NB4 (cell line): Measurements from ENCODE around the gene ASIC1.

Experiments used
- MYC ChIP-seq: IDR thresholded peaks from 2 replicates; pipeline ENCODE4 v1.6.1; 2011; ENCODE audit warnings: low read depth, low read length
- POLR2A ChIP-seq: IDR thresholded peaks from 2 replicates; pipeline ENCODE4 v1.6.1; 2011; ENCODE audit warnings: mild to moderate bottlenecking; ENCODE audit not compliant: insufficient read length; ENCODE audit errors: extremely low read depth

DNA sequence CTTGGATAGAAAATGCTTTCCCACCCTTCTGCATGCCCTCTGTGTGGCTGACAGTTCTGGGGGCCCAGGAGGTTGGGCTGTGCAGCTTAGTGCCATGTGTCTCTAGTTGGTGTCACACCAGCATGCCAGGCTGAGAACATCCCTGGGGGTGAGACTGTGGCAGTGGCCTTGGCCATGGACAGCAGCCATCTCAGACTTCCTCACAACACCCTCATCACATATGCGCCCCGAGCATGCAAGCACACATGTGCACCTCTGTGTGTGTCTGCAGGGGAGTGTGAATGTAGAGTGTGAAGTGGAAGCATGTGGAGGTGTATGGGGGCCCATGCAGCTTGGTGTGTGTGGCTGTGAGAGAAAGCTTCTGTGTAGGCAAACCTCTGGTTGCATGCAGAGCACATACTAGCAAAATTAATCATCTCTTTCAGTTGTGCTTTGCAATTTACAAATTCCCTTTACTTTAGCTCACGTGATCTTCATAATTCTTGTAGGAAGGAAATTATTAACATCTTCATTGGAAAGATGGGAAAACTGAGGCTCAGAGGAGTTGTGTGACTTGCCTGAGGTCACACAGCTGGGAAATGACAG, 8.4 kb downstream of the ASIC1 start:
- no peak for TF ChIP-seq MYC
- no peak for TF ChIP-seq POLR2A
